ENCODE data around the gene LRBA. TPM values are rescaled to one million over a fixed set of nuclear protein-coding genes. Genes with fewer than 3 reads are reported as not detected.
A peak's percentile ranks its signal among the peaks of the same experiment; 100 is the strongest.

LRBA gene
- total and polyA plus RNA-seq, 9 of the 15 experiments (the other 6 are each of a cell fraction or from before 2014, with no cell fraction given): 24.2 to 88.7 (median 59.7) TPM

DNA sequence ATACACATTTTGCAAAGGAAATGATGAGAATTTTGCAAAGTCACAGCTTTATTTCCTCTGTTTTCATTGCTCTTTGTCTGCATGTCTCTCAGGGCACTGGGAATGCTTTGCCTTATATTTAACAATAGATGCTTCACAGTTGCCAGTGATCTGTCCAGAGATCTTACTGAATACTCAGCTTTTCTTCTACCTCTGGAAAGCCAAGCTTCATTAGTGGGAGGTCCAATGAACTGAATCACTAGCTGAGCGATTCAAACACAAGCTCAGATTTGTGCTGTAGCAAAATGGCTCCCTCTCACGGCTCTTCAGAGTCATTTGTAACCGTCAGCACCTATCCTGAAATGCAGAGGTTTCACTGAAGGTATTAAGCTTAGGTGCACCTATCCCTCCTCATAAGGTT is 797.9 kb downstream of the LRBA start:
- in situ Hi-C loops (cut with MboI): loop anchor here (25.0 kb wide), 1 partner anchor 230 kb away; no protein-coding TSS in a partner anchor
- 0% methylated on average over 3 of the region's 3 CpGs for WGBS (ENCODE audit: insufficient coverage, low coverage, missing lambda C conversion rate)
- POLR2A ChIA-PET: no interaction called here
- TF ChIP-seq ZNF253 (CRISPR knock-in tag; conservative IDR thresholded peaks at IDR 0.05) (no peak), HDAC6 (IDR thresholded peaks at IDR 0.05; ENCODE audit: low read depth, low read length) (no peak), FOXP1 (CRISPR knock-in tag; IDR thresholded peaks at IDR 0.05) (no peak), ZEB2 (IDR thresholded peaks at IDR 0.05) (no peak), NR3C1 (CRISPR knock-in tag; IDR thresholded peaks at IDR 0.05) (no peak), POLR2AphosphoS2 (IDR thresholded peaks at IDR 0.05; ENCODE audit: low read length) (no peak), ZNF57 (CRISPR knock-in tag; IDR thresholded peaks at IDR 0.05) (no peak), HMG20B (CRISPR knock-in tag; IDR thresholded peaks at IDR 0.05) (no peak), PCBP1 (IDR thresholded peaks at IDR 0.05; ENCODE audit: low read depth, low read length, poor library complexity, severe bottlenecking) (no peak), RCOR1 (IDR thresholded peaks at IDR 0.05; ENCODE audit: borderline replicate concordance in 1 of 2, low read depth in 2 of 2, low read length in 2 of 2) (0 out of 4 replicates have a peak, but pooled peaks of 1 of the 2 experiments have one; percentile 31), KDM5B (IDR thresholded peaks at IDR 0.05; ENCODE audit: insufficient replicate concordance, low read depth, low read length) (no peak), MEIS2 (IDR thresholded peaks at IDR 0.05; ENCODE audit: partially characterized antibody) (peak; percentile 22), SRF (CRISPR knock-in tag; IDR thresholded peaks at IDR 0.05) (no peak), CCNT2 (IDR thresholded peaks at IDR 0.05; ENCODE audit: borderline replicate concordance, extremely low read depth, insufficient read length, low read depth, low read length) (no peak), PHF20 (IDR thresholded peaks at IDR 0.05; ENCODE audit: partially characterized antibody) (no peak), SMARCB1 (IDR thresholded peaks at IDR 0.05; ENCODE audit: insufficient read length, low read depth) (no peak)
- TF ChIP-seq, protein P1, sequence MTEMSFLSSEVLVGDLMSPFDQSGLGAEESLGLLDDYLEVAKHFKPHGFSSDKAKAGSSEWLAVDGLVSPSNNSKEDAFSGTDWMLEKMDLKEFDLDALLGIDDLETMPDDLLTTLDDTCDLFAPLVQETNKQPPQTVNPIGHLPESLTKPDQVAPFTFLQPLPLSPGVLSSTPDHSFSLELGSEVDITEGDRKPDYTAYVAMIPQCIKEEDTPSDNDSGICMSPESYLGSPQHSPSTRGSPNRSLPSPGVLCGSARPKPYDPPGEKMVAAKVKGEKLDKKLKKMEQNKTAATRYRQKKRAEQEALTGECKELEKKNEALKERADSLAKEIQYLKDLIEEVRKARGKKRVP (CRISPR knock-in tag; IDR thresholded peaks at IDR 0.05): no peak
- TF ChIP-seq, protein P2, sequence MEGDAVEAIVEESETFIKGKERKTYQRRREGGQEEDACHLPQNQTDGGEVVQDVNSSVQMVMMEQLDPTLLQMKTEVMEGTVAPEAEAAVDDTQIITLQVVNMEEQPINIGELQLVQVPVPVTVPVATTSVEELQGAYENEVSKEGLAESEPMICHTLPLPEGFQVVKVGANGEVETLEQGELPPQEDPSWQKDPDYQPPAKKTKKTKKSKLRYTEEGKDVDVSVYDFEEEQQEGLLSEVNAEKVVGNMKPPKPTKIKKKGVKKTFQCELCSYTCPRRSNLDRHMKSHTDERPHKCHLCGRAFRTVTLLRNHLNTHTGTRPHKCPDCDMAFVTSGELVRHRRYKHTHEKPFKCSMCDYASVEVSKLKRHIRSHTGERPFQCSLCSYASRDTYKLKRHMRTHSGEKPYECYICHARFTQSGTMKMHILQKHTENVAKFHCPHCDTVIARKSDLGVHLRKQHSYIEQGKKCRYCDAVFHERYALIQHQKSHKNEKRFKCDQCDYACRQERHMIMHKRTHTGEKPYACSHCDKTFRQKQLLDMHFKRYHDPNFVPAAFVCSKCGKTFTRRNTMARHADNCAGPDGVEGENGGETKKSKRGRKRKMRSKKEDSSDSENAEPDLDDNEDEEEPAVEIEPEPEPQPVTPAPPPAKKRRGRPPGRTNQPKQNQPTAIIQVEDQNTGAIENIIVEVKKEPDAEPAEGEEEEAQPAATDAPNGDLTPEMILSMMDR (IDR thresholded peaks at IDR 0.05 in 2 of 3, conservative IDR thresholded peaks at IDR 0.05 in 1 of 3; ENCODE audit: insufficient read depth in 2 of 3, low read depth in 1 of 3, low read length in 3 of 3): peak in 2 of 3 experiments; percentile 25 to 34; a peak in 2 of 6 replicates

More for the DNA sequence above, 797.9 kb downstream of the LRBA start:
- CTCF ChIA-PET (ENCODE audit: low intra/inter-chr PET ratio): no interaction called here
- no peaks in the 10 kb centered on the region for H3K79me2 ChIP-seq (ENCODE audit: control insufficient read depth, insufficient read depth, low read length)
- DNase-seq (ENCODE audit: extremely low read depth in 1 of 4, low spot score in 3 of 4) (peak in 1 of 4 experiments; percentile 18), ATAC-seq (peak; percentile 72), FAIRE-seq (peak; percentile 56)
- no peaks in the 10 kb centered on the region for H3K9me3 ChIP-seq (replicated peaks; ENCODE audit: control insufficient read depth, insufficient read depth, low read depth, low read length)
- no peak overlapping the region for H3K4me3 ChIP-seq
- no peak overlapping the region for H3K9ac ChIP-seq (ENCODE audit: insufficient read depth in 1 of 2, low read depth in 2 of 2, low read length in 2 of 2)
- BruUV-seq (replicated peaks): no TSS peak
- no peak overlapping the region for H3K4me2 ChIP-seq (ENCODE audit: insufficient read depth, low read length)
- no peaks in the 10 kb centered on the region for H3K4me1 ChIP-seq (replicated peaks in 1 of 2; ENCODE audit: control insufficient read depth in 2 of 2, insufficient read depth in 2 of 2, low read length in 2 of 2)
- intact Hi-C loops (cut with micrococcal nuclease): no loop called here
- H3K27me3 ChIP-seq (ENCODE audit: control insufficient read depth in 2 of 2, insufficient read depth in 2 of 2, low read length in 2 of 2): no peaks in the 10 kb centered on the region
- no peak overlapping the region for H2AFZ ChIP-seq (ENCODE audit: low read depth, low read length)
- H3K9me1 ChIP-seq (ENCODE audit: control insufficient read depth, insufficient read depth, low read length): no peaks in the 10 kb centered on the region
- no peaks in the 10 kb centered on the region for H4K20me1 ChIP-seq (replicated peaks; ENCODE audit: control insufficient read depth, insufficient read depth, low read length)
- no peak overlapping the region for H3K27ac ChIP-seq (ENCODE audit: extremely low read depth, low read depth, low read length)
- no peaks in the 10 kb centered on the region for H3K36me3 ChIP-seq (ENCODE audit: control insufficient read depth, insufficient read depth, low read length)

Data from K562 (cell line).